HG02763 (cell line): ENCODE measurements around the gene MUC12.
"Not testable (repeated sequence)": the region's sequence is repeated elsewhere in the genome, so short reads cannot be mapped to it uniquely, and the experiment has no call there.

Experiments used
- ATAC-seq: cut with Tn5 transposase; IDR thresholded peaks from one replicate; pipeline ENCODE4 v1.9.1; 2021; ENCODE audit warnings: mild to moderate bottlenecking, moderate library complexity; ENCODE audit not compliant: unreplicated experiment

MUC12 gene

DNA sequence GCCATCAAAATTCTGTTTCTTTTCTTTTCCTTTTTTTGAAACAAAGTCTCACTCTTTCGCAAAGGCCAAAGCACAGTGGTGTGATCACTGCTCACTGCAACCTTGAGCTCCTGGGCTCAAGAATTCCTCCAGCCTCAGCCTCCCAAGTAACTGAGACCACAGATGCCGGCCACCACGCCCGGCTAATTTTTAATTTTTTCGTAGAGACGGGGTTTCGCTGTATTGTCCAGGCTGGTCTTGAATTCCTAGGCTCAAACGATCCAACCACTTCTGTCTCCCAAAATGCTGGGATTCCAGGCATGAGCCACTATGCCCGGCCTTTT, 90.2 kb downstream of the MUC12 start:
- ATAC-seq, result no peak

DNA sequence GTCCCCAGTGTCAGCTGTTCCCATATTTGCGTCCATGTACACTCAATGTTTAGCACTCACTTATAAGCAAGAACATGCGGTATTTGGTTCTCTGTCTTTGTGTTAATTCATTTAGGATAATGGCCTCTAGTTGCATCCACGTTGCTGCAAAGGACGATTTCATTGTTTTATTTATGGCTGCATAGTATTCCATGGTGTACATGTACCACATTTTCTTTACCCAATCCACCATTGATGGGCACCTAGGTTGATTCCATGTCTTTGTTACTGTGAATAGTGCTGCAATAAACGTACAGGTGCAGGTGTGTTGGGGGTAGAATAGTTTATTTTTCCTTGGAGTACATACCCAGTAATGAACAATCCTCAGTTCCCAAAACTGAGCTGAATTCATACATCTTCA, 91.6 kb downstream of the MUC12 start:
- no peak for ATAC-seq

DNA sequence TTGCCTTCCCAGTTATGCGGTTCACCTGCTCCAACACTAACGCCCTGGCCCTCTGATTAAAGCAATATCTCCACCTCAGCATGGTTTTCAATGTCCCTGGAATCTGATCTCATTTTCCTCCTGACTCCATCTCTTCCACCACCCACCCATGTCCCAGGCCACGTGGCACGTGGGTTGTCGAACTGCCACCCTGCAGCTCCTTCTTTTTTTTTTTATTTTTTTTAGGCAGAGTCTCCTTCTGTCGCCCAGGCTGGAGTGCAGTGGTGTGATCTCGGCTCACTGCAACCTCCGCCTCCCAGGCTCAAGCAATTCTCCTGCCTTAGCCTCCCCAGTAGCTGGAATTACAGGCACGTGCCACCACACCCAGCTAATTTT, 94.8 kb downstream of the MUC12 start:
- ATAC-seq, result not testable (repeated sequence)

DNA sequence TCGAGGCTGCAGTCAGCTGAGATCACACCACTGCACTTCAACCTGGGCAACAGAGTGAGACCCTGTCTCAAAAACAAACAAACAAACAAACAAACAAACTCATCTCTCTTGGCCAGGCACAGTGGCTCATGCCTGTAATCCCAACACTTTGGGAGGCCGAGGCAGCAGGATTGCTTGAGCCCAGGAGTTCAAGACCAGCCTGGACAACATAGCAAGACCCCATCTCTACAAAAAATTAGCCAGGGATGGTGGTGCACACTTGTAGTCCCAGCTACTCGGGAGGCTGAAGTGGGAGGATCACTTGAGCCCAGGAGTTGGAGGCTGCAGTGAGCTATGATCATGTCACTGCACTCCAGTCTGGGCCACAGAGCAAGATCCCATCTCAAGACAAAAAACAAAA, 95.8 kb downstream of the MUC12 start:
- not testable (repeated sequence) for ATAC-seq

DNA sequence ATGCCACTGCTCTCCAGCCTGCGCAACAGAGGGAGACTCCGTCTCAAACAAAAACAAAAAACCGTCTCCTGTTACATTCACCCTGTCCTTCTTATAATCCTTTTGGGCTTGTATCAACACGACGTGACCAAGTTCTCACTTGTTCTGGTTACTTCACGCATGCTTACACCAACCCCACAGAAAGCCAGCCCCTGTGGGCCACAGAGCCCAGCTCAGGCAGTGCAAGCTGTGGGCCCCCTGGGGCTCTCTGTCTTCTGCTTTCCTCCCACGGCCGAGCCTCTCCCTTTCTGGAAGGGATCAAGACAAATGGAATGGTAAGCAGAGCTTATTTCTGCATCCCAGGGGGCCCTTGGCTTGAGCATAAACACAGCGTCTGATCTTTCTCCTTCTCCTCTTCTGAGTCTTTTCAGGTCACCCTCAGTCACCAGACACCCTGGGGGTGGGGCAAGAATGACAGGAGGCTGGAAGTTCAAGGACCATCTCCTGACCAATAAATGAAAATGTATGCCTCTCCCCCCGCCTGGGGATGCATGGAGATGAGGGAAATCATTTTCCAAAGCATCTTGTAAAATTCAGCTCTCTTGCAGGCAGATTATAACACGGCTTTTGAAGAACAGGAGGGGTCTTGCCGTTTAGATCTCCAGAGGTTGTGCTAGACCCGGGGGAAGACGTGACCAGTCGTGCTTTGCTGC, 96.9 kb downstream of the MUC12 start:
- ATAC-seq, result no peak

DNA sequence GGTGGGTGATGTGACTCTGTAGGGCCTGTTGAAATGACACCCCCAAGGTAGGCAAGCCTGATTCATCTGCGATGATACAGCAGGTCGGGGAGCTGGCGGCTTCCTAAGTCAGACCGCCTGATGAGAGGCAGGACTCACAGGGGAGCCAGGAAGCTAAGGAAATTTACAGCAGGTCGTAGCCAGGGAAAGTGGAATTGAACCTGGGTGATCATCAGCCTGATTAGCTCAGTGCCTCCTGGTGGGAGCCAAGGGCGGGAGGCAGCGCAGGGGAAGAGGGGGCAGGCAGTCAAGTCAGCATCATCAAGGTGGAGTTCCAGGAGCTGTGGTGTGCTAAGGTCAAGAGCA, 97.4 kb downstream of the MUC12 start:
- no peak for ATAC-seq

DNA sequence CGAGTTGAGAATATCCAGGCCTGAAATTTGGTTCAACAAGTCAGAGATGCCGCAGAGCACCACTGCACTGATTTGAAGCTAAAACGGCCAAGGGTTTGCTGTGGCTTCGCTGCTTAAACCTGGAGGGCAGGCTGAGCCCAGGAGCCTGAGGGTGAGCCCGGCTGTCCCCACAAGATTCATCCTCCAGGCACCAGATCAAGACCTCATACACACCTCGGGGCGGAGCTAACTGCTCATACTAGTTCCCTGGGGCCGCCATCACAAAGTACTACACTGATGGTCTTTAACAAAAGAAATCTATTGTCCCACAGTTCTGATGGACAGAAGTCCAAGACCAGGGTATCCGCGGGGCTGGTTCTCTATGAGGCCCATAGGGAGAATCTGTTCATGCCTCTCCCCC, 99.0 kb downstream of the MUC12 start:
- no peak for ATAC-seq
